Adipocyte (in vitro differentiated cells): Measurements from ENCODE around the gene MICAL2.

Experiments used
- DNase-seq: peaks from one replicate; pipeline ENCODE4 v3.0.0-alpha.2; 2015; ENCODE audit warnings: low read depth
- H3K27me3 ChIP-seq: replicated peaks from 2 replicates; pipeline ENCODE4 v1.7.0; 2013; ENCODE audit warnings: mild to moderate bottlenecking, low read length, moderate library complexity; ENCODE audit not compliant: control insufficient read depth, insufficient read depth
- H3K36me3 ChIP-seq: 2 replicates; pipeline ENCODE4 v1.7.0; 2013; ENCODE audit warnings: low read length, mild to moderate bottlenecking, moderate library complexity; ENCODE audit not compliant: control insufficient read depth, insufficient read depth, severe bottlenecking
- H3K4me1 ChIP-seq: 2 replicates; pipeline ENCODE4 v1.7.0; 2013; ENCODE audit warnings: mild to moderate bottlenecking, low read length, moderate library complexity; ENCODE audit not compliant: control insufficient read depth, insufficient read depth
- H3K4me3 ChIP-seq: 2 replicates; pipeline ENCODE4 v1.7.0; 2013; ENCODE audit warnings: mild to moderate bottlenecking, low read length, moderate library complexity
- H3K9ac ChIP-seq: 2 replicates; pipeline ENCODE4 v1.7.0; 2013; ENCODE audit warnings: mild to moderate bottlenecking, low read length, moderate library complexity
- H3K9me3 ChIP-seq: 2 replicates; pipeline ENCODE4 v1.7.0; 2013; ENCODE audit warnings: mild to moderate bottlenecking, low read length, moderate library complexity; ENCODE audit not compliant: control insufficient read depth

The MICAL2 gene

GRCh38 chr11:12269104-12269441 lies 158.7 kb downstream of the MICAL2 start:
- peaks cover 14% of the 10 kb centered on the region for H3K4me1 ChIP-seq
- no peak overlapping the region for H3K9ac ChIP-seq
- DNase-seq: peak; percentile 74
- H3K9me3 ChIP-seq: no peaks in the 10 kb centered on the region
- no peaks in the 10 kb centered on the region for H3K27me3 ChIP-seq
- no peak overlapping the region for H3K4me3 ChIP-seq
- H3K36me3 ChIP-seq: peaks cover 1% of the 10 kb centered on the region

DNA sequence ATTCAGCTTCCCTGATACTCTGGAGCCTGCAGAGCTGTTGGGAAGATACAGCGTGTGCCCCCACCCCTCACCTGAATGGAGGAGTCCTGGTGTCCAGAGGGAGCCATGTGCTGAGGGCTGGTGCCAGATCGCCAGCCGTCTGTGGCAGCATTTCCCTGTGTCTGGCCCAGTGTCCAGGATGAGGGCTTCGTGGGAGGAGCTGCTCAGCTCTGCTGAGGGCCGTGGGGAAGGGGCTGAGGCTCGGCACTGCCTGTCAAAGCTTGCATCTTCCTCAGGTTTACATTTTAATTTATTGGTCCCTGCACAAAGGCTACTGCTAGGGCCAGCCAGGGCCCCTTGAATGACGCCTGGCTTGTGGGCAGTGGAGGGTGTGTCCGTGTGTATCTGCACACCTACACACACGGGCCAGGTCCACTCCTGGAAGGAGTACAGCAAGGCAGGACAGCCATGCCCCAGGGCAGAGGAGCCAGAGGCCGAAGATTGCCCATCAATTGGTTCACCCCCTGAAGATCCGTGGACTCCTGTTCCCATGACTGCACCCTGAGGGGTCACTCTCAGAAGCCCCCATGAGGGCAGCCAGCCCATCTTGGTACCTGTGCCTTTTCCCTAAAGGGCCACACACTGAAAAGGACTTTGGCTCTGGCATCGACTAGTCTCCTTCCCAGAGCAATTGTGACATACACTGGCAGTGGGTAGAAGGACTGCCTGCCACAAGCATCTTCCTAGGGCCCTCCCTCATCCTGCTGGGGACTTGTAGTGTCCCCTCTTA lies 159.2 kb downstream of the MICAL2 start:
- Histone ChIP-seq H3K4me1 (peaks cover 14% of the 10 kb centered on the region), H3K36me3 (no peaks in the 10 kb centered on the region), H3K9me3 (no peaks in the 10 kb centered on the region), H3K27me3 (no peaks in the 10 kb centered on the region), H3K9ac (no peak overlapping the region), H3K4me3 (no peak overlapping the region)
- DNase-seq: no peak

GRCh38 chr11:12270215-12270797 lies 159.9 kb downstream of the MICAL2 start:
- Histone ChIP-seq H3K4me3 (no peak overlapping the region), H3K4me1 (peaks cover 14% of the 10 kb centered on the region), H3K27me3 (no peaks in the 10 kb centered on the region), H3K36me3 (no peaks in the 10 kb centered on the region), H3K9me3 (no peaks in the 10 kb centered on the region), H3K9ac (no peak overlapping the region)
- DNase-seq: no peak

- Histone ChIP-seq H3K4me1 (peaks cover 14% of the 10 kb centered on the region), H3K9me3 (no peaks in the 10 kb centered on the region), H3K9ac (no peak overlapping the region), H3K4me3 (no peak overlapping the region), H3K36me3 (no peaks in the 10 kb centered on the region), H3K27me3 (no peaks in the 10 kb centered on the region)
- no peak for DNase-seq
These were observed 160.4 kb downstream of the MICAL2 start for GRCh38 chr11:12270817-12271216.

DNA sequence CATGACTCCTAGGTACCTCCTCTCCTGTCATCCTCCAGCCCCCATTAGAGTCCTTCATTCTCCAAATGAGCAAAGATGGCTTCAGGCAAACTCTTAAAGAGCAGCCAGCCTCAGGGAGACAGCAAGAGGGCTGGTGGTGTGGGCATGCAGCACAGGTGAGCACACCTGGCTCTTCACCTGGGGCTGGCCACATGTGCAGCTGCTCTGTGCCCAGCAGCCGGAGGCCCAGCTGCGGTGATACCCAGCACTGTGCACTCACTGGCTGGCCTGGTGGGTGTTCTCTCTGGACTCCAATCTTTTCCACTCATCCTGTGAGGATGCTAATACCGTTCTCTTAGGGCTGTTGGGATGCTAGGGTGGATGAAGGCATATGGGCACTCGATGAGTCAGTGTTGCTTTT lies 160.9 kb downstream of the MICAL2 start:
- Histone ChIP-seq H3K4me1 (peaks cover 14% of the 10 kb centered on the region), H3K4me3 (no peak overlapping the region), H3K9me3 (no peaks in the 10 kb centered on the region), H3K27me3 (no peaks in the 10 kb centered on the region), H3K9ac (no peak overlapping the region), H3K36me3 (no peaks in the 10 kb centered on the region)
- no peak for DNase-seq

GRCh38 chr11:12271826-12272366 lies 161.5 kb downstream of the MICAL2 start:
- Histone ChIP-seq H3K36me3 (no peaks in the 10 kb centered on the region), H3K27me3 (no peaks in the 10 kb centered on the region), H3K4me1 (peaks cover 14% of the 10 kb centered on the region), H3K9ac (no peak overlapping the region), H3K9me3 (no peaks in the 10 kb centered on the region), H3K4me3 (no peak overlapping the region)
- DNase-seq: no peak

- no peak overlapping the region for H3K4me3 ChIP-seq
- no peaks in the 10 kb centered on the region for H3K36me3 ChIP-seq
- no peaks in the 10 kb centered on the region for H3K27me3 ChIP-seq
- H3K9ac ChIP-seq: no peak overlapping the region
- DNase-seq: peak; percentile 19
- H3K9me3 ChIP-seq: no peaks in the 10 kb centered on the region
- H3K4me1 ChIP-seq: peaks cover 14% of the 10 kb centered on the region
These were observed 162.6 kb downstream of the MICAL2 start for GRCh38 chr11:12272821-12273617.

DNA sequence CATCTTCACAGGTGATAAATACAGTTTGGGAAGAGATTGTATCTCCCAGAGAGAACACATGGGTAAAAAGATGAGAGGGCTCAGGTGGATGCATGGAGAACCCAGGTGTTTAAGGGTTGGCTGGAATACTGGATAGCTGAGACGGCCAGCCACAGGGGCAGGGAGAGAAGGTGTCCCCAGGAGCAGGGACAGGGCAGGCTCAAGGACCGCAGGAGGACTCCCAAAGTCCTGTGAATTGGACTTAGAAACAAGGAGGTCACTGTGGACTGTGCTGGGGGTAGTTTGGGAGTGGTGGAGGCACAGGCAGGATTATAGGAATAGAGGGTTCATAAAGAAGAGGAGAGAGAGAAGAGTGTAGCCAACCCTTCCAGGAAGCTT lies 163.2 kb downstream of the MICAL2 start:
- DNase-seq: no peak
- peaks cover 14% of the 10 kb centered on the region for H3K4me1 ChIP-seq
- H3K27me3 ChIP-seq: no peaks in the 10 kb centered on the region
- H3K4me3 ChIP-seq: no peak overlapping the region
- no peaks in the 10 kb centered on the region for H3K9me3 ChIP-seq
- no peaks in the 10 kb centered on the region for H3K36me3 ChIP-seq
- no peak overlapping the region for H3K9ac ChIP-seq

- H3K9ac ChIP-seq: no peak overlapping the region
- no peaks in the 10 kb centered on the region for H3K9me3 ChIP-seq
- H3K36me3 ChIP-seq: no peaks in the 10 kb centered on the region
- H3K4me1 ChIP-seq: peaks cover 14% of the 10 kb centered on the region
- H3K27me3 ChIP-seq: no peaks in the 10 kb centered on the region
- DNase-seq: no peak
- no peak overlapping the region for H3K4me3 ChIP-seq
These were observed 163.7 kb downstream of the MICAL2 start for GRCh38 chr11:12274056-12274455.

DNA sequence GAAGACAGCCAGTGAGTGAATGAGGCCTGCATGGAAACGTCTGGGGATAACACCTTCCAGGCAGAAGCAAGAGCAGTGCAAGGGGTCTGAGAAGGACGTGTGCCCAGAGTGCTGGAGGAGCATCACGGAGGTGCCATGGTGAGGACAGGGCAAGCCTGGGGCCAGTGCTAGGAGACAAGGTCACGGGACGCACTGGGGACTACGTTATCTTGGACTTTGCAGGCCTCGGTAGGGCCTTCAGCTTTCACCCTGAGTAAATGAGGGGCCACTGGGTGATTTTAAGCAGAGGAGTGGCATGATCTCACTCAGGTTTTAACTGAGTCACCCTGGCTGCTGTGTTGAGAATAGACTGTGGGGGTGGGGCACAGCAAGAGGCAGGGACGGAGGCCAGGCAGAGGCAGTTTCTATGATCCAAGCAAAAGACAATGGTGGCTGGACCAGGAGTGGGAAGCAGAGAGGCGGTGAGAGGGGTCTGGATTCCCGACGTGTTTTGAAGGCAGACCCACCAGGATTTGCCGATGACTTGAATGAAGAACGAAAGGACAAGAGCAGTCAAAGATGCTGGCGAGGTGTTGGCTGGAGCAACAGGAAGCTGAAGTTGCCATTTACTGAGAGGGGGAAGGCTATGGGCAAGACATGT lies 164.3 kb downstream of the MICAL2 start:
- peaks cover 14% of the 10 kb centered on the region for H3K4me1 ChIP-seq
- H3K4me3 ChIP-seq: no peak overlapping the region
- H3K36me3 ChIP-seq: no peaks in the 10 kb centered on the region
- no peaks in the 10 kb centered on the region for H3K27me3 ChIP-seq
- peak; percentile 24 for DNase-seq
- H3K9ac ChIP-seq: no peak overlapping the region
- H3K9me3 ChIP-seq: no peaks in the 10 kb centered on the region

GRCh38 chr11:12275818-12276217 lies 165.4 kb downstream of the MICAL2 start:
- Histone ChIP-seq H3K27me3 (no peaks in the 10 kb centered on the region), H3K4me3 (no peak overlapping the region), H3K36me3 (no peaks in the 10 kb centered on the region), H3K9ac (no peak overlapping the region), H3K9me3 (no peaks in the 10 kb centered on the region), H3K4me1 (peaks cover 10% of the 10 kb centered on the region)
- no peak for DNase-seq
